SK-N-MC (cell line): Measurements from ENCODE around the gene GPR17.

Experiments
- EZH2 ChIP-seq: fragments of 200-600 bp; sonication (generic); IDR thresholded peaks from one replicate; pipeline ENCODE4 v1.6.1; 2017; ENCODE audit warnings: antibody characterized with exemption
- FOXP2 ChIP-seq: optimal IDR thresholded peaks from 2 replicates; pipeline ENCODE3; 2011; ENCODE audit warnings: mild to moderate bottlenecking, moderate library complexity; ENCODE audit not compliant: insufficient read depth; ENCODE audit errors: extremely low read length, control extremely low read depth
- POLR2AphosphoS5 ChIP-seq: IDR thresholded peaks from 2 replicates; pipeline ENCODE4 v1.6.1; 2012; ENCODE audit warnings: mild to moderate bottlenecking, low read depth, low read length, borderline replicate concordance

DNA sequence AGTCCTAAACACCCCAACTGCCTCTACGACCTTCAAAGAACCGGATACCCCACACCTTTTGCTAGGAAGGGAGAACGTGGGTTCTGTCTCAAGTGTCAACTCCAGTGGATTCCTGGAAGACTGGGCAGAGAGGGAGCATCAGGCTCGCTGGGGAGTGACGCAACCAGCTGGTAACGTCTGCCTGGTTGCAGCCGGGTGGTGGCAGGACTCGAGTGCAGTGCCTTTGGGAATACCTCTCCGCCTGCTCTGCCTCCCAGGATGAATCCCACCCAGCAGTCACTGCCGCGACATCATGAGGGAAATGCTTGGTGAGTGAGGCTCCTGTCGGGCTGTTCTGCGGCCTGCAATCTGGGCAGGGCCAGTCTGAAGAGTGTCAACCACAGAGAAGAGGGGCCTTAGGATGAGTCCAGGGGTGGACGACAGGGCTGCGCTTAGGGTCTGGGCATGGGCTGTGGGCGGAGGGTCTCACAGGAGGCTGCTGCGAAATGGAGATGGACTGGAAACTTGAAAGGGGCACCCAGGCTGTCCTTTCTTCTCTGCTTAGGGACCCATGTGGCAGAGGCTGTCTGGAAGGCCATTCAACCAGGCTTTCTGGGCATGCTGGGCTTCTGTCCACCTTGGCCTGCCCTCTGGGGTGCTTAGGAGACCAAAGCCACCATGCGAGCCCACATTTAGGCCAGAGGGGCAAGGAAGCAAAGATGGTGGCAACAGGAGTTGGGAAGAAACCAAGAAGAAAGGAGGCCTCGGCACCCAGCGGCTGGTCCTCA lies 12.9 kb downstream of the GPR17 start:
- TF ChIP-seq EZH2 (no peak), POLR2AphosphoS5 (no peak), FOXP2 (no peak)
